Activated CD8-positive, alpha-beta memory T cell treated with anti-CD3 and anti-CD28 coated beads for 48 hours (primary cell): ENCODE measurements around the gene TLX1.
A peak's percentile ranks its signal among the peaks of the same experiment; 100 is the strongest.

Experiments
- DNase-seq, 3 experiments: peaks; one replicate each; pipeline ENCODE4 v3.0.0-alpha.2; 2020; ENCODE audit warnings: low read depth in 2 of 3, low spot score in 2 of 3

Gene TLX1

GRCh38 chr10:101133489-101134298, 2.6 kb downstream of the TLX1 start:
- DNase-seq: no peak

- no peak for DNase-seq
Measured at GRCh38 chr10:101134299-101135127, 3.4 kb downstream of the TLX1 start.

- no peak for DNase-seq
Measured at GRCh38 chr10:101135141-101136006, 4.3 kb downstream of the TLX1 start.

GRCh38 chr10:101136007-101136707, 5.1 kb downstream of the TLX1 start:
- DNase-seq: no peak

- DNase-seq: no peak
Measured at GRCh38 chr10:101136708-101137121, 5.6 kb downstream of the TLX1 start.

GRCh38 chr10:101137271-101137670, 6.2 kb downstream of the TLX1 start:
- DNase-seq: no peak

- DNase-seq: no peak
Measured at GRCh38 chr10:101138788-101139420, 7.8 kb downstream of the TLX1 start.

- no peak for DNase-seq
Measured at GRCh38 chr10:101139421-101139911, 8.4 kb downstream of the TLX1 start.

- DNase-seq: no peak
Measured at GRCh38 chr10:101140084-101140949, 9.2 kb downstream of the TLX1 start.

- no peak for DNase-seq
Measured at GRCh38 chr10:101140950-101141615, 10.0 kb downstream of the TLX1 start.

GRCh38 chr10:101141616-101142532, 10.8 kb downstream of the TLX1 start:
- DNase-seq: peak in 2 of 3 experiments; percentile 62 to 77

- DNase-seq: no peak
Measured at GRCh38 chr10:101142533-101143344, 11.6 kb downstream of the TLX1 start.

GRCh38 chr10:101143345-101143630, 12.2 kb downstream of the TLX1 start:
- DNase-seq: no peak

- no peak for DNase-seq
Measured at GRCh38 chr10:101144053-101144452, 13.0 kb downstream of the TLX1 start.

- no peak for DNase-seq
Measured at GRCh38 chr10:101145145-101145544, 14.0 kb downstream of the TLX1 start.

- DNase-seq: no peak
Measured at GRCh38 chr10:101145750-101146391, 14.8 kb downstream of the TLX1 start.
